ENCODE results near the gene NELL2. TPM values are rescaled to one million over a fixed set of nuclear protein-coding genes. Genes with fewer than 3 reads are reported as not detected.

NELL2 gene
- total and polyA plus RNA-seq, 4 donors, result 0.09 to 0.42 (median 0.17) TPM; not detected in 1

DNA sequence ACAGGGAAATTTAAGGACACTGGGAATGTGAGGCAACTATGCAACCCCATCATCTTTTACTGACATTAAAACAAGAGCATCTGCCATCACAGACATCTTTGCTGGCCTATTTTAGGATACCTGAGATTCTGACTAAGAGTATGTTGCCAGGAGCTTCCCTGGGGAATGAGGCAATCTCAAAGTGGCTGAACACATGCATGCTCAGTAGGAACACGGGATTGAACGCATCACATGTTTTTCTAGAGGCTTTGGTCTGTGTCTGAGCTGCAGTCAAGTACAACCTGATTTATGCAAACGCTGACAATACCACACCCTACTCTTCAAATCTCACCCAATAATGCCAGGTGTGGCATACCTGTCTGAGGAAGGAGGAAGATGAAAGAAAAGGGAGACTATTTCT is 416.5 kb downstream of the NELL2 start (continued):
- TF ChIP-seq MAX (IDR thresholded peaks at IDR 0.05) (no peak), GABPA (IDR thresholded peaks at IDR 0.05 in 1 of 2, conservative IDR thresholded peaks at IDR 0.05 in 1 of 2) (no peak)

Small RNA genes lying within 50 kb of the gene (small RNA-seq; reads per million reads assigned to genes)
- gene RF00019, result not detected

Other genes starting within 250 kb of the NELL2 start
- gene DBX2, start 174.8 kb upstream of the NELL2 start, total RNA-seq, result not detected
- gene DBX2, start 174.8 kb upstream of the NELL2 start, polyA plus RNA-seq, result not detected

Data from liver (tissue), 6 donors.